CD4-positive, alpha-beta T cell treated with Interleukin-1 beta for 1 hour (primary cell): ENCODE data around the gene SYT6.

Experiments used
- DNase-seq, 2 donors: peaks; one replicate each; pipeline ENCODE4 v3.0.0-alpha.2; 2020 to 2022

The SYT6 gene, protein sequence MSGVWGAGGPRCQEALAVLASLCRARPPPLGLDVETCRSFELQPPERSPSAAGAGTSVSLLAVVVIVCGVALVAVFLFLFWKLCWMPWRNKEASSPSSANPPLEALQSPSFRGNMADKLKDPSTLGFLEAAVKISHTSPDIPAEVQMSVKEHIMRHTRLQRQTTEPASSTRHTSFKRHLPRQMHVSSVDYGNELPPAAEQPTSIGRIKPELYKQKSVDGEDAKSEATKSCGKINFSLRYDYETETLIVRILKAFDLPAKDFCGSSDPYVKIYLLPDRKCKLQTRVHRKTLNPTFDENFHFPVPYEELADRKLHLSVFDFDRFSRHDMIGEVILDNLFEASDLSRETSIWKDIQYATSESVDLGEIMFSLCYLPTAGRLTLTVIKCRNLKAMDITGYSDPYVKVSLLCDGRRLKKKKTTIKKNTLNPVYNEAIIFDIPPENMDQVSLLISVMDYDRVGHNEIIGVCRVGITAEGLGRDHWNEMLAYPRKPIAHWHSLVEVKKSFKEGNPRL

DNA sequence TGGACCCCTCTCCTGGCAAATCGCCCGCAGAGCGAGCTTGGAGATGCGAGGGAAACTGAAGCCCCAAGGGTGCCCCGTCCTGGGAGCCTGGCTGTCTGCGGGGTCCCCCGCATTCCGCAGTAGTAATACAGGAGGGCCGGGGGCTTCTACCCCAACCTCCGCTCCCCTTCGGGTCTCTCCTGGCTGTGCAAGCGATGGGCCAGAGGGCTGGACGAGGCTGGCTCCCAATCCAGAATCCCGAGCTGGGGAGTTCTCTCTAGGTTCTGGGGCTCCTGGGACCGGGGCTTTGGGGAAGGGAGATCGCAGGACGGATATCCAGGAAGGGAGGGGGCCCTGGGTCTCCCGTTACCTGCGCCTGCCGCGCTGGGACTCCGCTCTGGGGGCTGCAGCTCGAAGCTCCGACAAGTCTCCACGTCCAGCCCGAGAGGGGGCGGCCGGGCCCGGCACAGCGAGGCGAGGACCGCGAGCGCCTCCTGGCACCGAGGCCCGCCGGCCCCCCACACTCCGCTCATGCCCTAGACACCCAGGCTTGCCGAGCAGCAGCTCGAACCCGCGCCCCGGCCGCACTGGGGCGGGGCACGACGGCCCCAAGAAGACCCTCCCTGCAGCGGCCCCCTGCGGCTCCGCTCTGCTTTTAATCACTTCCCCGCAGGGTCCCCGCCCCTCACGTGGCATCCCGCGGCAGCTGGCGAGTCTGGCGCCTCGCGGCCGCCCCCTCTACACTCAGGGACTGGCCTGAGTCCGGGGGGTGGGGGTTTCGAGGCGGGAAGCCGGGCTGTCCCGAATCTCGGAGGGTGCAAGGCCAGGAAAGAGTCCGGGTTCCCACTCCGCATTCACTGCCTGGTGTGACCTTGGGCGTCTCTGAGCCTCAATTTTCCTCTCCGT, at the start of gene SYT6:
SYT6 (minus strand) TSS at position 609 of the 885 bp plus-strand sequence; CDS start at position 512, 97 bp downstream.
- DNase-seq = no peak

DNA sequence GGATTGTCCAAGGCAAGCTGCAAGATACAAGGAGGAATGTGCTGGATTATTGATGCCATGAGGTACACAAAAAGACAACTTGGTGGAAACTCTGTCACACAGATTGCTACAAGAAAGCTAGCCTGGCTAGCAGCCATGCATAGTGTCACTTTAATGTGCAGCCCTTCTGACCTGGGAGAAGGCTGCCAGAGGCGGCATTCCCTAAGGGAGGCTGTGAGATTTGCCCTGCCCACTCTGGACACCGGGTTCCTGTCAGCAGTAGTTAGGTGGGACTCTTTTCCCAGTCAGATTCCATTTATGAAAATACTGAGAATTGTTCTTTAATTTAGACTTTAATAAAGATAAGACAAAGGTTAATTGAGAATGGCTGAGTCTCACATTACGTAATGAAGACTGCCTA, 47.8 kb upstream of the SYT6 start:
- DNase-seq = no peak

DNA sequence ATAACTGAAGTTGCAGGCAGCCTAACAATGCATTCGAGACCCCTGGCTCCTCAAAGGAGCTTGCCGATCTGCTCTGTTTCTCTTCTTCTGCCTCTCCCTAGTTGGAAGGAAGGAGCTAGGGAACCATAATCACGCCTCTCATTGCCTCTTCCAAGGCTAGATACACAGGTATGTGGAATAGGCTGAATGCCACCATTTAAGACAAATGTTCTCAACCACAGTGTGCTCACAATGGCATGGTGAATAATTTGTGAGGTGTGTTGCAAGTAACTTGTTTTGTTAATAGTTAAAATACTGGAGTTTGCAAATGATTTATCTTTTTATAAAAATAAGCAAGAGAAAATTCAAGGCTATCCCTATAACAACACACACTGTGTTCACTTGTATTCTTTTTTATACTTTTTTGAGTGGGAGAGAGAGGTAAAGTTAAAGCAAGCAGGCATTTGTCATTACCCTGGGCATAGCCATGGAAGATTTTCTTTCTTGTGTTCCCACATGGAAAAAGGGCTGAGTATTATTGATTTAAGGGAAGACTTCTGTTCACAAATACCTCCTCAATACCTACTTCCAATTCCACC, 45.4 kb upstream of the SYT6 start:
- DNase-seq = no peak

DNA sequence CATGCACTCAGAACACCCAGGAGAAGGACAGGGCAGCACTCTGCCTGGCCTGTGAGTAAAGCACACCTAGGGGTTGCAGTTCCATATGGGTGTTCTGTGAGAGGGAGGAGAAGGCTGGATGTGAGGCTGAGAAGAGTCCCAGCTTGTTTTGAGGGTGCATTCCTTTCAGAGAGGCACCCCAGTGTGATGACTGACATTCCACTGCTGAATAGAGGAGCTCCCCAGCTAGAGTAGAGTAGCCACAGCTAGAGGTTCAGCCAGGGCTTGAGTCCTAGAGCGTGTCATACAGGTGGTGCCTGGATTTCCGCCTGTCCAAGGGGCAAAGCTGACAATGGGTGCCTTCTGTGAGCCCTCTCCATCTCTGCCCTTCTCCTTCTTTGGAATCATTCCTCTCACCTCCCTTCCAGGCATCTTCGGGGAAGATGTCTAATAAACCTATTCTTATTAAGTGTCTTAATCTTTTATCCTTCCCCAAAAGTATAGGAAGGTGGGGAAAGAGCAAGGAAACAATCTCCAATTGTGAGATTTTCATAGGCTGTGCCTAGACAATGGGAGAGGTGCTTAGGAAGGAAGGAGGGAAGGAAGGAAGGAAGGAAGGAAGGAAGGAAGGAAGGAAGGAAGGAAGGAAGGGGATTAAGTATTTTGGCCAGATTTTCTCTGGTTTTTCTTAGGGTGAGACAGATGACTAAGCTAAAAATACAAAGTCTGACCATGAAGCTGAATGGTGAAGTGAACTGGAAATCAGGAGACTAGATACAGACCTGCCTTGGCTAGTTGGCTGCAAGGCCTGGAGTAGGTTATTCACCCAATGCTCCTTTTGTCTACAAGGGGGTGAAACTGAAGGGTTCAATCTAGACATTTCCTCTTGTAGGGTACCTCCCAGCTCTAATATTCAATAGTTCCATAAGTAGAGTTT, 43.6 kb upstream of the SYT6 start:
- DNase-seq = no peak

DNA sequence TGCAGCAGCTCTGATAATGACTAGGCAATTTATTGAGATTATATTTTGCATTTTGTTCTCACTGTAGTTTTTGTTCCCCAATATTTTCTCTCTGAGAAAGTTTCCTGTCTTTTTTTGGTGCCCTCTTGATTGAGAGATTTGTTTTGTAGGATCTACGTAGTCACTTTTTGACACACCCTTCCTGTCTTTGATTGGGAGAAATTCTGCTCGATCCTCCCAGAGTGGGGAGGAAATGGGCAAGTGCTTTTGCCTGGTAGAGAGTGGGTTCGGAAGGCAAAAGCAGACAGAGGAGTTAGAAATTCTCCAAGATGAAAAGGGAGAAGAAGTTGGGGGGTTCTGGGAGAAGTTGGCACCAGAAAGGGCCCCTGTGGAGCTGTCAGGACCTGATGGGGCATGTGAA, 42.1 kb upstream of the SYT6 start:
- no peak for DNase-seq

DNA sequence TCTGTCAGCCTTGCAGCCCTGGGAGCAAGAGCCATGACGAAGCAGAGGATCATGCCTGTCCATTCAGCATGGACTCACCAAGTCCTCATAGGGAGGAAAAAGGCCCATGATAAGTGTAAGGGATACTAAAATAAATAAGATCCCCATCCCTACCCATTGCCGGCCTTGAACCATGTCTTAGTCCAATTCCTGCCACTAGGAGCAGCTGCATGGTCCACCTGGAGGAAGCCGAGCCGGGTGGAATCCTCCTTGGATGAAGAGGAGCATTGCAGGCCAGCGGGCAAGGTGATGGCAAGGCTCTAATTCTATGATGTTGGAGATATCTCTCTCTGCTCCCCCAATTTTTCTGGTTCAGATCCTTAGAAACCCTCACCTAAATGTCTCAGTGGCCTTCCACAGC, 38.7 kb upstream of the SYT6 start:
- DNase-seq = no peak

DNA sequence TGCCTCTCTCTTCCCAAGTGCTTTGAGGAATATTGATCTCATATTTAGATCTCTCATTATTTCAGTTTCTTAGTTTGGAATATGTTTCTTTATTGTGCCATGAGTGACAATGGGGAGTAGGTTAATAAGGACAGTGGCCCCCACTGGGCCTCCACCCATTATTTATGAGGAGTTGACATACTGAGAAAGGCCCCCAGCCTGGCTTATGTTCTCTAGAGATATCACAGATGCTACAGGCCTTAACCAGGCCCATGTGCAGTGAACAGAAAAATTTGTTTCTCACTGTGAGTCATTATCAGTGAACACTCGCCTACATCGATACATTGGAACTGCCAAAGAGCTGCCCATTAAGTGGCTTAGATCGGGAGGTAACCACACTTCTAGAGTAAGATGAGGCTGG, 35.7 kb upstream of the SYT6 start:
- no peak for DNase-seq

DNA sequence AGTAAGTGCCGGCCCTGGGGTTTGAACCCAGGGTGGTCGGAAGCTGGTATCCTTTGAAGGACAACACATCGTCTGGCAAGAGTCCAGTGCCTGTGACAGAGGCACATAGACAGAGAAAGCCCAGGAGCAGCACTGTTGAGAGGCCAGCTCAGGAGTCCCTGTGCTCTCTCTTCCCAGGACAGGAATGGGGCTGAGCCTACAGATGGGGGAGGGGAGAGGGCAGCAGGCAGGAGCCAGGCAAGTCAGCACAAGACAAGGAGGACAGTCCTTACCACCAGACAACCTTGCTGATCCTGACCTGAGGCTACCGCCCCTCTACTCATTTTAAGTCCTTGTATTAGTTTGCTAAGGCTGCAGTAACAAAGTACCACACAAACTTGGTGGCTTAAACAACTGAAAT, 27.7 kb upstream of the SYT6 start:
- no peak for DNase-seq

DNA sequence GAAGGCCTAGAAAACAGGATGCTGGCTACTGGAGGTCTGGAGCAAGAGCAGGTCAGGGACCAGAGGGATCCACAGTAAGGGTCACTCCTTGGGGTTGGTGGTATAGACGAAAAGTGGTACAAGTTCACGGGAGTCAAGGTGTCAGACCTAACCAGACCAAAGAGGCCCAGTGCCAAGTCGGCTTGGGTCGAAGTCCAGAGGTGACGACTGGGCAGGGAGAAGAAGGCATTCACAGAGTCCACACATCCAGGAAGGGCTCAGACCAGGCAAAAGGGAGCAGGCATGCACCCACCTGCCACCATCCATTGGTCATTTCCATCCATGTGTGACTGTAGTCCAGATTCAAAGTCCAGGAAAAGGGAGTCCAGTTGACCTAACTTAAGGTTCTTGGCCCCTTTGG, 27.1 kb upstream of the SYT6 start:
- no peak for DNase-seq

DNA sequence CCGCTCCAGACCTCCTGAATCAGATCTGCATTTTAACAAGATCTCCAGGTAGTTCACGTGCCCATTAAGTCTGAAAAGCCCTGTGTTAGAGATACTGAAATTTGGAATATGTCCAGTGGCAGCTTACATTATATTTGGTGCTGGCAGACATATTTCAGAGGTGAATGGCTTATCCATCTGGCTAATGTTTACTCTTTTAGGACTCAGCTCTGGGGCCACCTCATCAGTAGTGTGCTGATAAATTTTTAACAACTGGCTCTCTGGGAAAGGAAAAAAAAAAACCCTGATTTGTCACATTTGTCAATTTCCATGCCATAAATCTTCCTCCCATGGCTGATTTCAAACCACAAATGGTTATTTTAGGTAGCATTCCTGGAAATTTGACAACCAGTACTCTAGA, 25.3 kb upstream of the SYT6 start:
- DNase-seq = no peak

DNA sequence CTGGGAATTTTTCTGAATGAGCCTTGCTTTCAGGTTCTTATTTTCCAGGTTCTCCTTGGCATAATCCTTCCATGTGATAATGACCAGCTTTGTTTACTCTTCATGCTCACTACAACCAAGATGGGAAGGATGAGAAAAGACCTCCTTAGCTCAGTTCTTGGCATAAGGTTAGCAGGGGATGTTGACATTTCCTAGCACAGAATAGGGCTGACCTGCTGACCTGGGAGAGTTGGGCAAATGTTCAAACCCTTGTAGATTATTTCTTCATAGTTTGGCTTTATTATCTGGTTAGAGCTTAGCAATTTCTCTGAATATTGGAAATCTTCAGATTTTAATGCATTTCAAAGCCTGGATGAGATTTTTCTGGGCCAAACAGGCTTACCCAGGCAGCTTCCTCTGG, 23.6 kb upstream of the SYT6 start:
- no peak for DNase-seq

DNA sequence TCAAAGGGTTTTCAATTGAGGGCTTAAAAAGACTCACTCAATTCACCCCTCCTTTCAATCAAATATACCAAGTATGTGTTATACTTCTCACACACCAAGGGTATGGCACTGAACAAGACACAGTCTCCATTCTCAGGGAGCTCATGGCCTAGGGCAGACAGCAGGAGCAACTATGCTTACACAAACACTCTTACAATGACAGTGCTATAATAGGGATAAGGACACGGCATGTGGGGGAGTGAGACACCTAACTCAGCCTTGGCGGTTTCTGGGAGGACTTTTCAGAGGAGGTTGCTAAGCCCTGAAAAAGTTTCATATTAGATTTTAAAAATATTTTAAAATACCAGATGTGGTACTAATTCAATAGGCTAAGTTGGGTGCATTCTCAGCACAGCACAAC, 22.7 kb upstream of the SYT6 start:
- DNase-seq = no peak

DNA sequence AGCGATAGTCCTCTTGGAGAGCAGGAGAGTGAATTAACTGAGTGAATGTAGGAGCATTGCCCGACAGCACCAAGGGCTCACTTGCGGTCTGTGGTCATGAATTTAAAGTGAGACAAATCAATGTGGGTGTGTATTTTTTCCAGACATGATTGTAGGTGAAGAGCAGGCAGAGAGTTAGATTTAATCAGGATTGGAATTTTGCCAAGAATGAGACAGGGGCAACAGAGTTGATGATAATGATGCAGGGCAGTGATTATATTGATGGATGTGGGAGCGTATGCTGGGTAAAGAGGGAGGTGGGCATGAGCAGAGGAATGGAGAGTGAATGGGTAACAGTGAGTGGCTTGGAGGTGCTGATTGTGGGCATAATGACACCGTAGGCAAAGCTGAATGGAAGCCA, 20.0 kb upstream of the SYT6 start:
- no peak for DNase-seq

DNA sequence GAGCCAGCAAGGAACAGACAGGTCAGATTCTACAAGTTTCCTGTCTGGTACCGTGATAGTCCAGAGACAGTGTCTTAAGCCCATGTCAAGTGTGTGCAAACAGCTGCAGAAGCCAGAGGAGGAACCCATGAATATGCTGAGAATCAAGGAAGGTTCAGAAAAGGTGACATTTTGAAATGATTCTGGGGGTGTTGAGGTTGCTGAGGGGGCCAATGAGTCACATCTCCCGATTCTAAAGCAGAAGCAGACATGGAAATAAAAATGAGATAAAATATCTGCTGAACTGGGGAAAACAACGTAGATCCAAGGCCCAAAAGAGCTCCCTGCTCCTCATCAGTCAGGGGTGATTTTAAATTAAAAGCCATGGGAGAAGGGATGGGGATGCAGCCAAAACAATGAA, 15.8 kb upstream of the SYT6 start:
- DNase-seq = no peak

DNA sequence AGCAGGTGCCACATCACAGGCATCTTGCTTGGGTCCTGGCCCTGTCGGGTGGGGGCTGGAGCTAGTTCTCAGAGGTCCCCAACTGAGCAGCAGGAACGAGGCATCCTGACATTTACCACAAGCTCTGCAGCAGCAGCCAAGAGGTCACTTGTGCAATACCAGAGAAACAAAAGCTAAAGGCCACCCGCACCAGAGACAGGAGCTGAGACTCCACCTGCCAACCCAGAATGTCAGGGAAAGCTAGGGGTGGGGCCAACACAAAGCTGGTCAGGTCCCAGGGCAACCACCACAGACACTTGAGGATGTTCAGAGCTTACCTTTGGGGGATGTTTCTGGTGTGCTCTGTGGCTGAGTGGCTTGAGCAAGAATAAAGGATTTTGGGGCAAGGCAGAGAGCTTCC, 13.6 kb upstream of the SYT6 start:
- DNase-seq = no peak

DNA sequence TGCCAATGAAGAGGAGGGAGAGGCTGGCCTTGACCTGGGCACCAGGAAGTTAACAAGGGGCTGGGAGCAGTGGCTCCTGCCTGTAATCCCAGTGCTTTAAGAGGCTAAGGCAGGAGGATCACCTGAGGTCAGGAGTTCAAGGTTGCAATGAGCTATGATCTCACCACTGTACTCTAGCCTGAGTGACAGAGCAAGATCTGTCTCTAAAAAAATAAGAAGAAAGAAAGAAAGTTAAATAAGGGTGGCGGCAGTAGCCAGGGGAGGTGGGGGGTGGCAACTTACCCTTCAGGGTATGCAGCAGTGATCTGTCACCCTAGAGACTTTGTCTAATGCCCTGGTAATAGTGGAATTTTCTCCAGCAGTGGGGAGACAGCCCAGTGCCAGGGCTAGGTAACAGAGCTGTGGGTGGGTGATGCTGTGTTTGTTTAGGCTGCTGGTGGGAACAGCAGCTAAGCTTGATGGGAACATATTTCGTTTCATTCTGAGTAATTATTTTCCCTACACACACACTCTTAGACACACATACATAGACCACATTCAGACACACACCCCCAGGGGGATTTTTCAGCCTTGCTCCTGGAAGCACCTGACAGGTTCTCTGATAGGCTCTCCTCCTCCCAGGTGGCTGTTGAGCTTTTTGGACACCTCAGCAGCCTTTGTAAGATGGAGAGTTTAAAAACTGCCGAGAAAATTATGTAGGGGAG, 11.3 kb upstream of the SYT6 start:
- DNase-seq = no peak

DNA sequence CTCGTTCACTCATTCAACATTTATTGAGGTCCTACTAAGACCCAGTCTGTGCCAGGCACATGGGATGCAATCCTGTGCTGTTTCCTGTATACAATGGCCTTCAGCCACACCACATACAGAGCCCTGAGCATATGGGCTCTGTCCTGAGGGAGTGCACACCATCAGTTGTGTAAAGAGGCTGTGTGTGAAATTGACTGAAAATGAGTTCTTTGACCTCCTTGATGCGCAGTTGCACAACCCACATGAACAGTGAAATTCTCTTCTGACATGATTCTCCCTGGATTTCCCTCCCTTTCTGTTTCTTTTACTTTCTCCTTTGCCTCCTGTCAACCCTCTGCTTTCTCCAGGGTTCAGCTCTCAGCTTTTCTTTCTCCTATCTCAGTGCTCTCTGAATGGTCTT, 6.3 kb upstream of the SYT6 start:
- no peak for DNase-seq

DNA sequence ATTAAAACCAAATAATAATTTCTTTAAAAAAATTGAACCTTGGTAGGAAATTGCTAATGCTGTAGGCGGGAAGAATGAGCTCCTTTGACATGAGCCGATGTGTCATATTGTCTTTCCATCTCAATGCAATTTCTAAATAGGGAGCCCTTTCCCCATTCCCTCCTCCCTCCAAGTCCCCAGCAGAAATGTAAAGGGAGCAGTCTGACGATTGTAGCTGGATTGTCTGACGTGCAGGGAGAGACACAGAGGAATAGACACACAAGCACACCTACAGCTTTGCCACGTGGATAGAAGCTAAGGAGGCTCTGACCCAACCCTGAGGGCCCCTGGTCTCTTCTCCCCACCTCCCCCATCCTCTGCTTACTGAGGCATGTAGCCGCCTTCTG, 3.6 kb upstream of the SYT6 start:
- DNase-seq = no peak

DNA sequence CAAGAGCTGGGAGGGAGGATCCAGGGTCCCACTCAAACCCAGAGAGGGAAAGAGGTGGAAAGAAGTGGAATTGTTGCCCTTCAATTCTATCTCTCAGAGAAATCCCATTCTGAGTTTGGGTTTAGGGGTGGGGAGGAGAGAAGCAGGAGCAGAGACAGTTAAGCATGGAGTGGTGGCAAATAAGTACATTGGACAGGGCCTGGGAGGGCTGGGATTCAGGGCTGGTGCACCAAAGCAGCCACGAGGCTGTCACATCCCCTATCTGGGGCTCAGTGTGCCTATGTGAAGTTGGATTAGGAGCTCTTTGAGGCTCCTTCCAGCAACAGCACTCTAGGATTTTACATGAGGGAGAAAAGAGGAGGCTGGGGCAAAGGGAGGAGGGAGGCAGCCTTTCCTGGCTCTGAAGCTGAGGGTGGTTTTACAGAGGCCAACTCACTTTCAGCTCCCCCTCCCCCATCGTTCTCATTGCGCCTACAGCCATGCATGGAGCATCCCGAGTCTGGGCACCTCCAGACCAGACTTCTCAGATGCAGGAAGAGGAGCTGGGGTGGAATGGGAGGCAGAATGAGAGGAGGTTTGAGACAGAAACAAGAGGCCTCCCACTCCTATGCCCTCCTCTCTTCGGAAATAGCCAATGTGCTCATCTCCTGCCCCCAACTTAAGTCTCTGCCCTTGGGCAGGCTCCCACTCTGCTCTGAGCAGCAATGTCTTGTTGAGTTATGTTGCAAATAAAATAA, 3.0 kb upstream of the SYT6 start:
- DNase-seq = no peak

DNA sequence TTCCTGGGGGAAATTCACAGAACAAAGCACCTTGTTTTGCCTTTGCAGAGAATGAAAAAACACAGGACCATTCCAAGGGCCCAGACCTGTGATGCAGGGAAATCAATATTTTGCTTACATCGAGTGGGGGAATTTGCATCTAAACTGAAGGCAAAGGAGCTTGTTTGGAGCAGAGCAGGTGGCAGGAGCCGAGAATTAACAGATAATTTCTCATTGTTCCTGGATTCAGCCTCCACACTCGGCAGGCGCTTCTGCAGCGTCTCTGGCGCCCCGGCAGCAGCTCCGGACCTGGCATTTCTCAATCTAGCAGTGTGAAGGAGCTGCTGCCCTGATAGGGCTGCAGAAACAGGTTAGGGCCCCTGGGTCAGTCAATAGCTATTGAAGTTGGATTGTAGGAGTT, 2.0 kb upstream of the SYT6 start:
- no peak for DNase-seq

DNA sequence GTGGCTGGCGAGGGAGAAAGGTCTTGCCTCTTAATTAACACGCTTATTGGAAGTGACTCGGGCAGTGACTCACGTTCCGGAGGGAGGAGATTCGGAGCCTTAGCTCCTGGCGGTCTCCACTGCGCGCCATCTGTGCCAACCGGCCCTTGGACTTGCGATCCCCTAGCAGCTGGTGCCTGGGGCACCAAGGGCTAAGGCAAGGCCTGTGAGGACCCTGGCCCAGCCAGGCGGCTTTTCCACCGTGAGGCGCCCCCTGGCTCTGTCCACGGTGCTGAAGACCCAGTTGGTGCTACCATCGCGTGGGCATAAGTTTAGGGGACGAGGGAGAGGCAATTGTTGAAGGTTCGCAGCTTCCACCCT, 1.3 kb upstream of the SYT6 start:
- no peak for DNase-seq
